M059J (cell line): Measurements from ENCODE around the gene CHST5. TPM values are rescaled to one million over a fixed set of nuclear protein-coding genes. Genes with fewer than 3 reads are reported as not detected.

Experiments
- DNase-seq: peaks from one replicate; pipeline ENCODE4 v3.0.0-alpha.2; 2012; ENCODE audit warnings: low read depth
- total RNA-seq: library from RNA; depleted of rRNA; stranded (reverse); fragments of >200 nt; shearing (Covaris generic); gene quantifications from 2 replicates; pipeline ENCODE4 v1.2.3, GENCODE V29; 2014; rRNA removed

Gene CHST5
- total RNA-seq, result not detected in 2 replicates

DNA sequence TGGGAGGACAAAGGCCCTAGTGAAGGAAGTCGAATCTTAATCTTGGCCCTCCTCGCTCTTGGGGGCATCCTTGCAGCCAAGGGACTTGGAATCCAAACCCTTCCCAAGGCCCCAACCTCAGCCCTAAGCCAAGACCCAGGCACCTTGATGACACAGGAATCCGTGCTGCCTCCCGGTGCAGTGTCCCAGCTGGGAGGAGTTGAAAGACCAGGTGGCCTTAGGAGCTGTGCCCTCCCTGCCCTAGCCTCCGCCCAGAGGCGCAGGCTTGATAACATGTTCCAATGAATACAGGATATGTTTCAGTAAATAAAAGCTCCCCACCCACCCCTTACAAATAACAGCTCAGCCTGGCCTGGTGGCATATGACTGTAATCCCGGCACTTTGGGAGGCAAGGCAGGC, at the start of gene CHST5:
TSS of gene CHST5 (minus strand) at position 208 of the 400 bp plus-strand sequence. CDS start 5,724 bp downstream, outside the sequence.
- no peak for DNase-seq

DNA sequence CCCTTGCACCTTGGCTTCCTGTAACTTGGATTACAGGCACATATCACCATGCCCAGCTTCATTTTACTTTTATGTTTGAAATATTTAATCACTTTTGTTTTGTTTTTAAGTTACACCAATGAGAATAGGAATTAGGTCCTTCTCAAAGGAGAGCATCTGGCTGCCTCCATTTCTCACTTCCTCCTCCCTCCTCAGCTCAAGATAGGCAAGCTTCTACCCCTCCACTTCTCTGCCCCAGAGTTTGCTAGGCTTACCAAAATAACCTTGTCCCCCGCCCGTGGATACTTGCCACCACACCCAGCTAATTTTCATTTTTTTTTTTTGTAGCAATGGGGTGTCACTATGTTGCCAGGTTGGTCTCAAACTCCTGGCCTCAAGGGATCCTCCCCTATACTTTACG, 48.2 kb upstream of the CHST5 start:
- no peak for DNase-seq

GRCh38 chr16:75579281-75579834, 43.5 kb upstream of the CHST5 start:
- no peak for DNase-seq

GRCh38 chr16:75578725-75579124, 42.8 kb upstream of the CHST5 start:
- peak; percentile 25 for DNase-seq

DNA sequence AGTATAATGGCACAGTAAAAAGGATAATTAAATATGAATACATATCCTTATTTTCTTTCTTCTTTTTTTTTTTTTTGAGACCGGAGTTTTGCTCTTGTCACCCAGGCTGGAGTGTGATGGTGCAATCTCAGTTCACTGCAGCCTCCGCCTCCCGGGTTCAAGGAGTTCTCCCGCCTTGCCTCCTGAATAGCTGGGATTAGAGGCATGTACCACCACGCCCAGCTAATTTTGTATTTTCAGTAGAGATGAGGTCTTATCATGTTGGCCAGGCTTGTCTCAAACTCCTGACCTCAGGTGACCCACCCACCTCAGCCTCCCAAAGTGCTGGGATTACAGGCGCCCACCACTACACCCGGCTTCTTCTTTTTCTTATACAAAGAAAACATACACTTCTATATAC, 42.3 kb upstream of the CHST5 start:
- no peak for DNase-seq

GRCh38 chr16:75576384-75576811, 40.5 kb upstream of the CHST5 start:
- DNase-seq, result no peak

DNA sequence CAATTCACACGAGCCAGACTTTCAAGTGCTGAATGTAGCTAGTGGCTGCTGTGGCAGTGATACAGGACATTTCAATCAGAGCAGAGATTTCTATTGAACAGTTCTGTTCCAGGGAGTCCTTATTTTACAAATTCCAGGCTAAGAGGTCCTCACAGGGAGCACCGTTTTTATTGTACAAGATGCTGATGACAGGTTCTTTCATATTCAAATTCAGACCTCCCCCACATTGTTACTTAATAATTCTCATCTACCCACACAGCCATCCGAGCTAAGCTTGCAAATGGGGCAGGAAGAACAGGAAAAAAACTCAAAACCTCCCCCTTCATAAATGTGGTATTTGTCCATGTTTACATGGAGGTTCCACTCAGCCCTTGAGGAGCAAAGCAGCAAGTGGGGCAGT, 40.0 kb upstream of the CHST5 start:
- DNase-seq, result no peak

- no peak for DNase-seq
Measured at GRCh38 chr16:75573955-75574354, 38.0 kb upstream of the CHST5 start.

- DNase-seq, result no peak
Measured at GRCh38 chr16:75572864-75573542, 37.1 kb upstream of the CHST5 start.

DNA sequence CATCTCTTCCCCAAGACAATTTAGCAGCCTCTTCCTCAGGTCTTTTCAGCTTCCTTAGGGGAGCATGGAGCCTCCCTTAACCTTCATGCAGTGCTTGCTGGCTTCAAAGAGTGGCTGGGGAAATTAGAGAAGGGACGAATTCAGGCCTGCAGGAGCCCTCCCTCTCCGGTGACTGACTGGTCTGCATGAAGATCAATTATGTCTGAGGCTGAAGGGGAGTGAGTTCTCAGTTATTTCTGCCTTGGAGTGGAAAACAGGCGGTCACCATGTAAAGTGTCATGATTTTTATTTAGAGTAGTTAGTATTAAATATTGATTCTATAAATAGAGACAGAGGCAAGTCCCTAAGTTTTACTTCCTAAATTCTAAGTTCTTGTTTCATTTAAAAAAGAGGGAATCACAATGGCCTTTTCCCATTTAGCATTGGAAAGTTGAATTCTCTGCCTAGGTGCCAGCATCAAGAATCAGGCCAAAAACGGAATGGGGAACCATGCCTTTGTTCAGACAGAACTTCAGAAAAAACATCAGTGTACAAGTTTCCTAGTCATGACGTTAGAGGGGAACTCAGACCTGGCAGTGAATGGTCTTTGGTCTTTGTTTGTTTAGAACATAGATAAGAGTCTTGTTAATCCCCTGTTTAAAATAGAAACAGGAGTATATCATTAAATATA, 34.6 kb upstream of the CHST5 start:
- no peak for DNase-seq

DNA sequence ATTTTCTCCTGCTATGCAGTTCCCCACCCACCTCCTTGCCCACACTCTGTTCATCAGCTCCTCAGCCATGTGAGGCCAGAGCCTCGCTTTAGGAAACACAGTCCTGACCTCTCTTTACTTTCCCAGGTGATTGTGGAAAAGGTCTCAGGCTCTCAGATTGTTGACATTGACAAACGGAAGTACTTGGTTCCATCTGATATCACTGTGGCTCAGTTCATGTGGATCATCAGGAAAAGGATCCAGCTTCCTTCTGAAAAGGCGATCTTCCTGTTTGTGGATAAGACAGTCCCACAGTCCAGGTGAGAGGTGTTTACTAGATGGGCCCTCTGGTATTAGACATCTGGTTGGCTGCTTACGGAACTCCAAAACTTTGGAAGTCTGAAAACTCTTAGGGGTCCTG, 32.0 kb upstream of the CHST5 start:
- no peak for DNase-seq

- peak; percentile 12 for DNase-seq
Measured at GRCh38 chr16:75566758-75567255, 30.9 kb upstream of the CHST5 start.

DNA sequence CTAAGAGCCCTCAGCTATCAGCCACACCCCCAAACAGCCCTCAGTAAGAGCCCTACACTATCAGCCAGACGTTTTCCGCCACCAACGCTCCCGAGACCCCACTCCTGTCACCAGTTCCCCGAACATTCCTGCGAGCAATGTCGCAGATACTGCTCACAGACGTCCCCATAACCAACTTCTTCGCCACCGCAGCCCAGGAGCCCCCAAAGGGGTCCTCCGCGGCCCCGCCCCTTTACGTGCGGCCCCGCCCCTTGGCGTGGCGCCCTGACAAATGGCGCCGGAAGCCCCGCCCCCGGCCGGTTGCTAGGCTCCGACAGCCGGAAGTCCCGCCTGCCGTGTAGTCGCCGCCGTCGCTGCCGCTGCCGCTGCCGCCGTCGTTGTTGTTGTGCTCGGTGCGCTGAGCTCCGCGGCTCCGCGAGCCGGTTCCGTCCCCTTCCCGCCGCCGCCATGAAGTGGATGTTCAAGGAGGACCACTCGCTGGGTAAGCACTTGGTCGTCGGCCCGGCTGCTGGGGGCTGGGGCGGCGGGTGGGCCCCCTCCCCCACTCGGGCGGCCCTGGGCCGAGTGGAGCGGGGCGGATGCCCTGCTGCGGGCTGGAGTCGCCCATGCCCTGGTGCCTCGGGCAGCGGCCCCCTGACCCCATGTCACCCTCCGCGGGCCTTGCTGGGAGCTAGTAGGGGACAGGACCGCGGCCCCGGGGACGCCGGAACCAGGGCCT, 30.3 kb upstream of the CHST5 start, which contains the start of gene GABARAPL2:
TSS of gene GABARAPL2 (plus strand) at position 340 of the 718 bp plus-strand sequence. CDS start at position 448, 108 bp downstream.
- peak; percentile 68 for DNase-seq

DNA sequence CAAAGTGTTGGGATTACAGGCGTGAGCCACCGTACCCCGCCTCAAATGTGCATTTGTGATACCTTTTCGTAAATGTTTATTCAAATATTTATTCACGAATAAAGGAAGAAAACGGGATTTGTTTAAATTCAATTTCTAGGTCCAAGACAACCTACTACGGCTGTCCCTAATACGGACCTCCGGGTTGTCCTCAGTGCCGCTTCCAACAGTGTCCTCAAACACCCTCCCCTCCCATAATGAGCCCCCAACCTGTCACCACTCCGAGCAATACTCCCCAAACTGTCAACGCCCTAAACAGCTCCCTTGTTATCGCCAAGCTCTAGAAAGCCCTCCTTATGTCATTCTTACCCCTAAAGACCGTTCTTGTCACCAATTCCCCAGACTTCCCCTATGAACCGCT, 29.7 kb upstream of the CHST5 start:
- DNase-seq, result no peak

- peak; percentile 55 for DNase-seq
Measured at GRCh38 chr16:75559564-75560372, 23.9 kb upstream of the CHST5 start.

DNA sequence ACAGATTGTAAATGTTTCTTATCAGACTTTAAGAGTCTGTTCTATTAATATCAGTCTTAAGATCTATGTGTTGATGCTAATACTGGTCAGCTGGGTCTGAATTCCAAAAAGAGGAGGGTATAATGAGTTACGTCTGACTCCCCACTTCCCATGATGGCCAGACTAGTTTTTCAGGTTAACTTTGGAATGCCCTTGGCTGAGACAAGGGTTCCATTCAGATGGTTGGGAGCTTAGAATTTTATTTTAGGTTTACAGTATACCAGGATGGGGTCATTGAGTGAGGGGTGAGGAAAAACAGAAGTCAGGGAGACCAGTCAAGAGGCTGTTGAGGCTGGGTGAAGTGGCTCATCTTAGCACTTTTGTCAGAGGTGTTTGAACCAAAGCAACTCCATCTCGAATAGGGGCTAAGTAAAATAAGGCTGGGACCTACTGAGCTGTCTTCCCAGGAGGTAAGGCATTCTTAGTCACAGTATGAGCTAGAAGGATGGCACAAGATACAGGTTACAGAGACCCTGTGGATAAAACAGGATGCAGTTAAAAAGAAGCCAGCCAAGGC, 23.0 kb upstream of the CHST5 start:
- DNase-seq, result no peak

DNA sequence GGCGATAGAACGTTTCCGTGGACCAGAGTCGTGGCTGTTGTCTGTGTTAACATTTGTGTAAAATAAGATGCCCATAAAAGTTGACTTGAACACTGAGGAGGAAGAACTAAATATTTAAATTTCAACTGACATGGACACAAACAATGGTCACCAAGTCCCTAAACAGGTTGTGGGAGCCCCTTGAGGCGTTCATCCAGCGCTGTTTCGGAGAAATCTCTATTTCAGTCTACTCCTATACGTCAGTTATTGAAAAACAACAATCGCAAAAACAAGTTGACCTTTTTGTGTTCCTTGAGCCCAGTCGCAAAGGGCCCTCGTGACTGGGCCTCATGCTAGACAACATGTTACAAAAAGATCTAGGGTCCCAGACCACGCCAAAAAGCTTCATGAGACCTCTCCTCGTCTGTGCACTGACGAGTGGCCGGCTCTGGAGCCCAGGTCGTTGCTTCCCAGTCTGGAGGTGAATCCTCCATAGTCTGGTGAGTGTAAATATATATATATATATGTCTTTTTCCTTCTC, 20.6 kb upstream of the CHST5 start:
- no peak for DNase-seq

DNA sequence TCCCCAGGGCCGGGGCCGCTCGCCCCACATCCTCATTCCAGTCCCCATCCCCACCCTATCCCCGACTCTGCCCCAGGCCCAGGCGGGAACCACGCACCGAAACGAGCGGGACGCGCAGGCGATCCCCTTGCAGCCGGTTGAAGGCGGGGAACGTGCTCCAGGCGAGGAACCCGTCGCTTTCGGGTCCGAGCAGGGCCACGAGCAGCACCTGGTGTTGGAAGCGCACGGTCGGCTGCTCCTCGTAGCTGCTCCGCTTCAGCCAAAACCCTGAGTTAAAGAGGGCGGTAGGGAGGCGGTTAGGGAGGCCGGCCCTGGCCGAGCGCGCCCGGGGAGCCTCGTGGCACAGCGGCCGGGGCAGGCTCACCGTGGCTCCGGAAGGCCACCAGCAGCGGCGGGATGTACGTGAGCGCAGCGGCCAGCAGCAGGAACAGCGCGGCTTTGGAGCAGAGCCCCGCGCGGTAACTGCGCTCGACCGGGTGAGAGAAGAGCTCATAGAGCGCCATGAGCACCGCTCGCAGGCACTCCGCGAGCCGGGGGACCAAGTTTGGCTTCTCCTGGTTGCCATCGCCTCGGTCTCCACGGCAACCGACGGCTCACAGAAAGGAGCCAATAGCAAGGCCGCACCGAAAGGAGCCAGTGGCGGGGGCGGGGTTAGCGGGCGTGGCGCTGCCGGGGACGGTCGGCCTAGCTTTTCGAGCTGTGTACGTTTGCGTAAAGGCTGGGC, 20.0 kb upstream of the CHST5 start, which contains the start of gene TMEM231:
TSS of gene TMEM231 (minus strand) at position 546 of the 724 bp plus-strand sequence. CDS start at position 503, 43 bp downstream.
- peak; percentile 94 for DNase-seq

DNA sequence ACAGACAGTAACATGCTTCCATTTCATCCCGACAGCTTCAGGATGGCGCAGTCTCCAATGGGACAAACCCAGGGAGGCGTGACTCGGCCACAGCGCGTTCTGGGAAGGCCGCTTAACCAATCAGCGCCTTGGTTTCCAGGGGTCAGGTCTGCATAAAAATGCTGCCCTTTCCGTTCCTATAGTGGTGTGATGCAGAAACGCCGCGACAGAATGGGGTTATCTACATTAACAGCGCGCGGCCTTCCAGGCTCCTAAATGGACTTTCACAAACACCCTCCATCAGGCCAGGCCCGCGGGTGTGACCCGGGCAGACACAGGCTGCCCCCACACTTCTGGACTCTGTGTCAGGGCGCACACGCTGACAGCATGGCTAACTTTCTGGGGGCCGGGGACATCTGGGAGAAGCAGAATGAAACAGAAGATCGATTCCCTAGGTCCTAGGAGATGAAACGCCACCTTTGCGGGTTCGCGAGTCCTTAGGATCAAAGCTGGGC, 19.4 kb upstream of the CHST5 start:
- peak; percentile 91 for DNase-seq

DNA sequence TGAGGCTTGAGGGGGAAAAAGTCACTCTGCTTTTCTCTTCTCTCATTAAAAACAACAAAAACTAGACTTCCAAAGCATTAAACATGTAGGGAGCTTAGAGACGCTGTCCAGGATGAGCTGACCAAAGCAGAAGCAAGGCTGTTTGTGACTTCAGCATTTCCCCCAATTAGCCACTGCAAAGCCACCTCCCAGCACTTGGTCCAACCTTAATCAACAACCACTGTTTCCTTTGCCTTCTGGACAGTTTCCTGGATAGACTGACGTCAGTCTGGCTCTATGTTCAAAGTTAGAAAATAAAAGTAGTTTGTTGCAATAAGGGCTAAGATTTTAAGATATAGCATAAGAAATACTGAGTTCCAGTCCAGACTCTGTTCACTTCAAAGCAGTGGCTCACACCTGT, 17.0 kb upstream of the CHST5 start:
- no peak for DNase-seq
